Activated naive CD8-positive, alpha-beta T cell treated with anti-CD3 and anti-CD28 coated beads, Interleukin-2, amount 50 U/mL, for 24 hours (primary cell): ENCODE results near the gene MED4.

Experiments used
- ATAC-seq: fragments of 150-1000 bp; cut with Tn5 transposase; one replicate; pipeline ENCODE4 v1.10.0; 2021
- DNase-seq: peaks from one replicate; pipeline ENCODE4 v3.0.0; 2021
- H3K27ac Mint-ChIP-seq: one replicate; pipeline ENCODE4 v1.8.0; 2021; ENCODE audit warnings: mild to moderate bottlenecking, mixed read lengths
- H3K27me3 Mint-ChIP-seq: one replicate; pipeline ENCODE4 v1.8.0; 2021; ENCODE audit warnings: mixed read lengths
- H3K36me3 Mint-ChIP-seq: one replicate; pipeline ENCODE4 v1.8.0; 2021; ENCODE audit warnings: low read depth, mixed read lengths
- H3K4me1 Mint-ChIP-seq: one replicate; pipeline ENCODE4 v1.8.0; 2021; ENCODE audit warnings: mixed read lengths
- H3K4me3 Mint-ChIP-seq: one replicate; pipeline ENCODE4 v1.8.0; 2021; ENCODE audit warnings: mild to moderate bottlenecking, moderate library complexity, mixed read lengths
- H3K9me3 Mint-ChIP-seq: one replicate; pipeline ENCODE4 v1.8.0; 2021; ENCODE audit warnings: mixed read lengths

Gene MED4

DNA sequence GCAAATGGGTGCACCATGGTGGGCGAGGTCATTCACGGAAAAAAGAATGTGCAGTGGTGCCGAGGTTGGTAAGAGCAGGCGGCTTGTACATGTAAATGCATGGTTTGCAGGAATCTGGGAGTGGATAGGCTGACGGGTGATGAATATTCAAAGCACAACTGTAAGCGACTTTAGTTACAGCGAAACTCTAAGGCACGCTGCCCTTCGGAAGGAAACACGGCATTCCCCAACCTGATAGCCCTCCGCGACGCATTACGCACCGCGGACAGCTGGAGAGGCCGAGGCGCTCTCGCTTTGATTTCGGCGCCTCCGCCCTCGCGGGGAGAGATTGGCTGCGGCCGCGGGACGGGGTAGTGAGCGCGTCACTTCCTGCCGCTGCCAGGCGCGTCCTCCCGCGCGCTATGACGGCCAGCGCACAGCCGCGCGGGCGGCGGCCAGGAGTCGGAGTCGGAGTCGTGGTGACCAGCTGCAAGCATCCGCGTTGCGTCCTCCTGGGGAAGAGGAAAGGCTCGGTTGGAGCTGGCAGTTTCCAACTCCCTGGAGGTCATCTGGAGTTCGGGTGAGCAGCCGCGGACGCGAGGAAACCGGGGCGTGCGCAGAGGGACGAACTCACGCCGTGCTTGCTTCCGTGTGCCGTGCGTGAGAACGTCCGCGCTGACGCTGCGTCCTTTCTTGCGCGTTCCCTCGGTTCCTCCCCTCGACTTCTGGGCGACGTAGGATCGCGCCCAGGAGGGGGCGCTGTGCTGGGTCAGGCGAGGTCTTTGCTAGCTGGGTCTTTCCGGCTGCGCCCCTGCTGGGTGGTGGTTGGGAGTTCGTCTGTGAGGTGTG lies 57.3 kb downstream of the MED4 start, which contains the start of gene NUDT15:
Gene NUDT15 (plus strand): TSS at position 381 of the 828 bp plus-strand sequence. CDS start 21 bp downstream, at position 402.
- ATAC-seq (peak; percentile 95), DNase-seq (peak; percentile 96)
- H3K27ac Mint-ChIP-seq: peak within 1 kb of the TSS; percentile 98
- peaks cover 41% of the 10 kb centered on the region for H3K4me1 Mint-ChIP-seq
- no peaks in the 10 kb centered on the region for H3K27me3 Mint-ChIP-seq
- H3K4me3 Mint-ChIP-seq: peak within 1 kb of the TSS; percentile 96
- H3K9me3 Mint-ChIP-seq: no peaks in the 10 kb centered on the region
- peaks cover 21% of the 10 kb centered on the region for H3K36me3 Mint-ChIP-seq

GRCh38 chr13:48029859-48030258 lies 65.0 kb downstream of the MED4 start:
- H3K9me3 Mint-ChIP-seq: peaks cover 5% of the 10 kb centered on the region
- H3K4me1 Mint-ChIP-seq: peaks cover 9% of the 10 kb centered on the region
- no peaks in the 10 kb centered on the region for H3K27me3 Mint-ChIP-seq

GRCh38 chr13:48028066-48028465 lies 66.8 kb downstream of the MED4 start:
- no peak overlapping the region for H3K4me3 Mint-ChIP-seq
- peaks cover 5% of the 10 kb centered on the region for H3K4me1 Mint-ChIP-seq
- peaks cover 25% of the 10 kb centered on the region for H3K36me3 Mint-ChIP-seq
- ATAC-seq (no peak), DNase-seq (no peak)
- peaks cover 5% of the 10 kb centered on the region for H3K9me3 Mint-ChIP-seq
- no peaks in the 10 kb centered on the region for H3K27me3 Mint-ChIP-seq
- no peak overlapping the region for H3K27ac Mint-ChIP-seq

More at GRCh38 chr13:48029859-48030258, 65.0 kb downstream of the MED4 start:
- Mint-ChIP-seq H3K27ac (no peak overlapping the region), H3K36me3 (peaks cover 30% of the 10 kb centered on the region), H3K4me3 (no peak overlapping the region)
- DNase-seq: no peak
- peak; percentile 49 for ATAC-seq
